Measurements from ENCODE around the gene RAB12. TPM values are rescaled to one million over a fixed set of nuclear protein-coding genes. Genes with fewer than 3 reads are reported as not detected.
"Not testable (repeated sequence)": the region's sequence is repeated elsewhere in the genome, so short reads cannot be mapped to it uniquely, and the experiment has no call there.

The RAB12 gene, protein sequence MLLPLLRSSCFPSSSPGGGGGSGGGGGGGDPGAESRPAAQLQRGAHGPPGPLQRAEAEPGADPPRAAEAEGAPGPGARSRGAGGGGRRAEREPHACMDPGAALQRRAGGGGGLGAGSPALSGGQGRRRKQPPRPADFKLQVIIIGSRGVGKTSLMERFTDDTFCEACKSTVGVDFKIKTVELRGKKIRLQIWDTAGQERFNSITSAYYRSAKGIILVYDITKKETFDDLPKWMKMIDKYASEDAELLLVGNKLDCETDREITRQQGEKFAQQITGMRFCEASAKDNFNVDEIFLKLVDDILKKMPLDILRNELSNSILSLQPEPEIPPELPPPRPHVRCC
- 10 to 100 TPM; 10.2 to 11.9 TPM for total RNA-seq

DNA sequence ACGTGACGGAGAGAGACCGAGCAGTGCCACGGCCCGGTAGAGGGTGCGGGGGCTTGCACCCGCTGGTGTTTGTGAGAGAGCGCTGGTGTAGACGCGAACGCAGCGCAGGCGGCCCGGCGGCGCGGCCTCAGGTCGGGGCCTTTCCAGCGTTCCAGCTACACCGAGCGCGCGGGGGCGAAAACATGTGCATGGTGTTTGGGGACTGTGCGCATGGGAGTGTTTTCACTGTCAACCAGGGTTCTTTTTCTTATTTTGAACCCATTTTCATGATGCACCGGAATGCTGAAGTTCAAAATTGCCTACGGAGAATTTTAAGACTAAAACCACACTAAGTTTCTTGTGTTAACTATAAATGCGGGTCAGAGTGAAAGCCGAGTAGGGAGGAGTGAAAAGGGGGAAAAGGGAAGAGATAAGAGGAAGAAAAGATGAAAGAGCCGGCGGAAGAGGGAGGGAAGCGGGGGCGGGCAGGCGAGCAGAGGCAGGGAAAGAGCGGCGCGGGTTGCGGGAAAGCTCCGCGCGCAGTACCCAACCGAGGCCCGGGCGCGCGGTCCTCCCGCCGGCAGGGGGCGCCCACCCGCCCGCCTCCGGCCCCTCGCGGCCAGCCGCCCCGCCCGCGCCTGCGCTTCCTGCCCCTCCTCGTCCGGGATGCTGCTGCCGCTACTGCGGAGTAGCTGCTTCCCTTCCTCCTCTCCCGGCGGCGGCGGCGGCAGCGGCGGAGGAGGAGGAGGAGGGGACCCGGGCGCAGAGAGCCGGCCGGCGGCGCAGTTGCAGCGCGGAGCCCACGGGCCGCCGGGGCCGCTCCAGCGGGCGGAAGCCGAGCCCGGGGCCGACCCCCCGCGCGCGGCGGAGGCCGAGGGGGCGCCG lies at the start of gene RAB12:
Gene RAB12 (plus strand): TSS at position 643 of the 864 bp plus-strand sequence. CDS start 3 bp downstream, at position 646.
- Mint-ChIP-seq H3K36me3 (ENCODE audit: low read depth) (peaks cover 23% of the 10 kb centered on the region), H3K9me3 (no peaks in the 10 kb centered on the region), H3K27ac (peak within 1 kb of the TSS; percentile 96), H3K4me3 (peak within 1 kb of the TSS; percentile 95), H3K4me1 (peaks cover 33% of the 10 kb centered on the region), H3K27me3 (peaks cover 5% of the 10 kb centered on the region)
- ATAC-seq (replicated peaks): peak; percentile 92

GRCh38 chr18:8559612-8560186 lies 49.5 kb upstream of the RAB12 start:
- H3K4me3 Mint-ChIP-seq: no peak overlapping the region
- peaks cover 23% of the 10 kb centered on the region for H3K27me3 Mint-ChIP-seq
- H3K4me1 Mint-ChIP-seq: no peaks in the 10 kb centered on the region
- H3K27ac Mint-ChIP-seq: no peak overlapping the region
- ATAC-seq (replicated peaks): peak; percentile 7
- no peaks in the 10 kb centered on the region for H3K9me3 Mint-ChIP-seq
- H3K36me3 Mint-ChIP-seq (ENCODE audit: low read depth): no peaks in the 10 kb centered on the region

- Mint-ChIP-seq H3K4me3 (no peak overlapping the region), H3K27ac (no peak overlapping the region)
Measured at GRCh38 chr18:8561123-8561910, 47.9 kb upstream of the RAB12 start.

DNA sequence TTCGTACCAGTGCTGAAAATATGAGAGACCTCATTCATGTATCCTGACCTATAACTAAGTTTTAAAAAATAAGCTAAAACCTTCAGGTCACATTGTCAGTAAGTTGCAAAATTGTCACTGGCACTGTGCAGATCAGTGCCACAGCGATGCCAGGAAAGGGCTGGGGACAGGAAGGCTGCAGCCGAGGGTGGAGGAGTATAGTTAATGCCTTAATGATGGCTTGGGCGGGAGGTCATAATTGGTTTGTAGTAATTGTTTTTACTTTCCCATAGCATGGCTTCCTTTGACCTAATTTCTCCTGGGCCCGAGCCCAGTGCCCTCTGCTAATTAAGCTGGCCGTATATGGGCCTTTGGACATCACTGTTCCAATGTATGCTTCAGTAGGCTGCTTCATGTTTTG lies 47.2 kb upstream of the RAB12 start:
- Mint-ChIP-seq H3K27ac (no peak overlapping the region), H3K36me3 (ENCODE audit: low read depth) (no peaks in the 10 kb centered on the region), H3K27me3 (peaks cover 15% of the 10 kb centered on the region), H3K4me3 (no peak overlapping the region), H3K4me1 (no peaks in the 10 kb centered on the region), H3K9me3 (no peaks in the 10 kb centered on the region)
- no peak for ATAC-seq (replicated peaks)

More at GRCh38 chr18:8561123-8561910, 47.9 kb upstream of the RAB12 start:
- H3K4me1 Mint-ChIP-seq: no peaks in the 10 kb centered on the region
- H3K36me3 Mint-ChIP-seq (ENCODE audit: low read depth): no peaks in the 10 kb centered on the region
- ATAC-seq (replicated peaks): no peak
- H3K9me3 Mint-ChIP-seq: no peaks in the 10 kb centered on the region
- H3K27me3 Mint-ChIP-seq: peaks cover 18% of the 10 kb centered on the region

GRCh38 chr18:8562919-8563318 lies 46.3 kb upstream of the RAB12 start:
- H3K4me3 Mint-ChIP-seq: no peak overlapping the region
- no peaks in the 10 kb centered on the region for H3K9me3 Mint-ChIP-seq
- H3K36me3 Mint-ChIP-seq (ENCODE audit: low read depth): no peaks in the 10 kb centered on the region
- peaks cover 10% of the 10 kb centered on the region for H3K27me3 Mint-ChIP-seq
- no peak for ATAC-seq (replicated peaks)
- H3K4me1 Mint-ChIP-seq: no peaks in the 10 kb centered on the region
- H3K27ac Mint-ChIP-seq: no peak overlapping the region

GRCh38 chr18:8571399-8571798 lies 37.8 kb upstream of the RAB12 start:
- ATAC-seq (replicated peaks): no peak
- Mint-ChIP-seq H3K4me3 (no peak overlapping the region), H3K27ac (no peak overlapping the region), H3K36me3 (ENCODE audit: low read depth) (no peaks in the 10 kb centered on the region), H3K4me1 (no peaks in the 10 kb centered on the region), H3K27me3 (peaks cover 7% of the 10 kb centered on the region), H3K9me3 (no peaks in the 10 kb centered on the region)

DNA sequence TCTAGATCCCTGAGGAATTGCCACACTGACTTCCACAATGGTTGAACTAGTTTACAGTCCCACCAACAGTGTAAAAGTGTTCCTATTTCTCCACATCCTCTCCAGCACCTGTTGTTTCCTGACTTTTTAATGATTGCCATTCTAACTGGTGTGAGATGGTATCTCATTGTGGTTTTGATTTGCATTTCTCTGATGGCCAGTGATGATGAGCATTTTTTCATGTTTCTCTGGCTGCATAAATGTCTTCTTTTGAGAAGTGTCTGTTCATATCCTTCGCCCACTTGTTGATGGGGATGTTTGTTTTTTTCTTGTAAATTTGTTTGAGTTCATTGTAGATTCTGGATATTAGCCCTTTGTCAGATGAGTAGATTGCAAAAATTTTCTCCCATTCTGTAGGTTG lies 35.5 kb upstream of the RAB12 start:
- not testable (repeated sequence) for H3K27ac Mint-ChIP-seq; H3K4me3 Mint-ChIP-seq; H3K4me1 Mint-ChIP-seq; ATAC-seq (replicated peaks); H3K36me3 Mint-ChIP-seq (ENCODE audit: low read depth); H3K9me3 Mint-ChIP-seq
- peaks cover 15% of the 10 kb centered on the region for H3K27me3 Mint-ChIP-seq

DNA sequence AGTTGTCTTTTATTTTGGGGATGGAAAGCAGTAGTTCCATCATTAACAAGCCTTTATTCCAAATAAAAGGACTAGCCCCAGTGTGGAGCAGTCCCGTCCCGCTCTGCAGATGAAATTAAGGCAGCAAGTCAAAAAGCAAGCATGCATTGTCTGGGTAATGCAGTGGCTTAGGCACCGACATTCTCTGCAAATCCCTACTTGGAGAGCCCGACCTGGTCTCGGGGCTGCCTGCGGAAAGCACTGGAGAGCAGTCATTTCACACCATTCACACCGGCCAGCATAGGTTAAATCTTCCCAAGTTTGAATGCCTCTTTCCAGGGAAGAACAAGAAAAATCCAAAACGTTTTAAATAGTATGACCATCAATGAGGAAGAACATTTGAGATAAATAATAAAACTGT lies 24.4 kb upstream of the RAB12 start:
- H3K4me1 Mint-ChIP-seq: no peaks in the 10 kb centered on the region
- ATAC-seq (replicated peaks): no peak
- peaks cover 29% of the 10 kb centered on the region for H3K27me3 Mint-ChIP-seq
- peaks cover 3% of the 10 kb centered on the region for H3K9me3 Mint-ChIP-seq
- no peak overlapping the region for H3K4me3 Mint-ChIP-seq
- no peak overlapping the region for H3K27ac Mint-ChIP-seq
- no peaks in the 10 kb centered on the region for H3K36me3 Mint-ChIP-seq (ENCODE audit: low read depth)

DNA sequence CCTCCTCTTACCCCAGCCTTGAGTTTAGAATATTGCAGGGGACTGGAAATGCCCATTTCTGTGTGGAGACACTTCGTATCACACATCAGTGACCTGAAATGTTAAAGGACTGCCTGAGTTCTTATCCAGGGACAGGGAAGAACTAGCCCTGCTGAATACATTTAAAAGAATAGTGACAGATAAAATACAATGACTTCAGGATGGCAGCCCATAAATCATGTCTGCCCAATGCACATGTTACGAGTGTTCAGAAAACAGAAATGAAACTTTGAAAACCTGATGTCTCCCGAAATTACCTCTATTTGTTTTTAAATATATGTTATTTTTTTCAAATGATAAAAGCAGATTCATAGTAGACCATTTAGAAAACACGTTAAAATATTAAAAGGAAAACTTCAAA lies 22.3 kb upstream of the RAB12 start:
- Mint-ChIP-seq H3K27ac (no peak overlapping the region), H3K4me3 (no peak overlapping the region), H3K36me3 (ENCODE audit: low read depth) (no peaks in the 10 kb centered on the region), H3K9me3 (peaks cover 3% of the 10 kb centered on the region), H3K4me1 (no peaks in the 10 kb centered on the region), H3K27me3 (peaks cover 24% of the 10 kb centered on the region)
- no peak for ATAC-seq (replicated peaks)

DNA sequence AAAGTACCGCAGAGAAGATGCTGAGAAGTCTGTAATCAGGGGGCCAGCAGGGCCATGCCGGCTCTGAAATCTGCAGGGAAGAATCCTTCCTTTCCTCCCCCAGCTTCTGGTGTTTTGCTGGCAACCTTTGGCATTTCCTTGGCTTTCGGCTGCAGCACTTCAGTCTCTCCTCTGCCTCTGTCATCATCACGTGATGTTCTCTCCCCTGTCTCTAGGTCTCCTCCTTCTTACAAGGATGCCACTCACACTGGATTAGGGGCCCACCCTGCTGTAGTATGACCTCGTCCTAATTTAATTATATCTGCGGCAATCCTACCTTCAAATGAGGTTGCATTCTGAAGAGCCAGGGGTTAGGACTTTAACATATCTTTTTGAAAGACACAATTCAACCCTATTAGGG lies 13.8 kb upstream of the RAB12 start:
- H3K4me3 Mint-ChIP-seq: no peak overlapping the region
- H3K27ac Mint-ChIP-seq: no peak overlapping the region
- no peaks in the 10 kb centered on the region for H3K36me3 Mint-ChIP-seq (ENCODE audit: low read depth)
- H3K27me3 Mint-ChIP-seq: peaks cover 3% of the 10 kb centered on the region
- H3K4me1 Mint-ChIP-seq: no peaks in the 10 kb centered on the region
- no peaks in the 10 kb centered on the region for H3K9me3 Mint-ChIP-seq
- ATAC-seq (replicated peaks): no peak

GRCh38 chr18:8601277-8602032 lies 7.8 kb upstream of the RAB12 start:
- H3K36me3 Mint-ChIP-seq (ENCODE audit: low read depth): no peaks in the 10 kb centered on the region
- ATAC-seq (replicated peaks): no peak
- H3K27me3 Mint-ChIP-seq: peaks cover 20% of the 10 kb centered on the region
- H3K4me1 Mint-ChIP-seq: no peaks in the 10 kb centered on the region
- no peak overlapping the region for H3K4me3 Mint-ChIP-seq
- no peak overlapping the region for H3K27ac Mint-ChIP-seq
- no peaks in the 10 kb centered on the region for H3K9me3 Mint-ChIP-seq

DNA sequence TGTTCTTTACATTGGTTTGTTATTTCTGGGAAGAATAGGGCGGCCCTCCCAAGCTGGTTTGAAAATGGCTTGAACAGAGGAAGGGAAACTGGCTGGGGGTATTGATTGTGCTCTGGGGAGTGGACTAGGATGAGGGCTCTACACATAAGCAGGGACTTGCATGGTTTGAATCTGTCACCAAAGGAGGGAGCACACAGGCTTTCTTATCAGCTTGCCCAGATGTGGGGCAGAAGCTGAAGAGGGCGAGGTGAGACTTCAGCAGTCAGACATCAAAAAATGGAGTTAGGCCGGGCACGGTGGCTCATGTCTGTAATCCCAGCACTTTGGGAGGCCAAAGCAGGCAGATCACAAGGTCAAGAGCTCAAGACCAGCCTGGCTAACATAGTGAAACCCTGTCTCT lies 7.2 kb upstream of the RAB12 start:
- no peaks in the 10 kb centered on the region for H3K36me3 Mint-ChIP-seq (ENCODE audit: low read depth)
- no peak overlapping the region for H3K27ac Mint-ChIP-seq
- ATAC-seq (replicated peaks): no peak
- no peaks in the 10 kb centered on the region for H3K9me3 Mint-ChIP-seq
- peaks cover 20% of the 10 kb centered on the region for H3K27me3 Mint-ChIP-seq
- no peak overlapping the region for H3K4me3 Mint-ChIP-seq
- no peaks in the 10 kb centered on the region for H3K4me1 Mint-ChIP-seq

- H3K36me3 Mint-ChIP-seq (ENCODE audit: low read depth): no peaks in the 10 kb centered on the region
- H3K9me3 Mint-ChIP-seq: no peaks in the 10 kb centered on the region
- H3K4me3 Mint-ChIP-seq: no peak overlapping the region
- no peak overlapping the region for H3K27ac Mint-ChIP-seq
- ATAC-seq (replicated peaks): no peak
- no peaks in the 10 kb centered on the region for H3K4me1 Mint-ChIP-seq
- peaks cover 19% of the 10 kb centered on the region for H3K27me3 Mint-ChIP-seq
Measured at GRCh38 chr18:8602557-8602956, 6.7 kb upstream of the RAB12 start.
